ENCODE measurements around the gene CAMTA1. TPM values are rescaled to one million over a fixed set of nuclear protein-coding genes. Genes with fewer than 3 reads are reported as not detected.

Gene CAMTA1
- total RNA-seq, 1 experiment from 2014 or later: 85.2 TPM

DNA sequence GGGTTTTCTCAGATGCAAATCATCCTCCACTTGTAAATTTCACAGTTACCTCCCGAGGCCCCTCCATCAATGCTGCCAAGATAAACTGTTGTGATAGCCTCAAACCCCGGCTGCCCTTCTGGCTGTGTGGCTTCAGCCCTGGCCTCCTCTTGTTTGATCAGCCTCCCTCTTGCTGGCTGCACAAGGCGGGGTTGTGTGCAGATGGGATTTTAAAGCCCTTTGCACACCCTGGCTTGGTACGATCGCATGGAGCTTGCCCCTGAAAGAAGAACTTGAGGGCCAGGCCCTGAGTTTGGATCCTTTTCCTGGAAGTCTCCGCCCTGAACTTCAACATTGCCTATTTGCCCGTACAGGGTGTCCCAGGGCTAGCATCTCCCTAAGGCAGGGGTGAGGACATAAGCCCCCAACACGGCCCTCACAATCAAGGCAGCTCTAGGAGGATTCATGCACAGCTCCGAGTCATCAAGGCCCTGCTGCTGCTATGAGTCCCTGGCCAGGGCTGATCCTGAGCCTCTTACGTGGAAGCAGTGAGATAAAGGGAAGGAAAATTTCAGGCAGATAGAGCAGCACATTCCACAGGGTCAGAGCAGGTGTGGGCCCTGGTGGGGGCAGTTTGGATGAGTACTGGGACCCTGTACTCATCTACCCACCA, 804.6 kb downstream of the CAMTA1 start:
- H3K27me3 ChIP-seq (replicated peaks; ENCODE audit: insufficient read depth, low read depth, low read length, poor library complexity): no peaks in the 10 kb centered on the region
- no peak overlapping the region for H3K27ac ChIP-seq (ENCODE audit: low read depth, low read length, poor library complexity, severe bottlenecking)
- intact Hi-C loops (cut with micrococcal nuclease; ENCODE audit: unreplicated experiment): no loop called here
- no peaks in the 10 kb centered on the region for H3K4me1 ChIP-seq (ENCODE audit: insufficient read depth, low read length, poor library complexity, severe bottlenecking)
- no peaks in the 10 kb centered on the region for H3K9me3 ChIP-seq (ENCODE audit: low read depth, low read length, poor library complexity, severe bottlenecking)
- H3K36me3 ChIP-seq (ENCODE audit: insufficient read depth, low read length, poor library complexity, severe bottlenecking): no peaks in the 10 kb centered on the region
- POLR2A ChIA-PET (ENCODE audit: low non-redundant PET): no interaction called here
- TF ChIP-seq, protein P1, sequence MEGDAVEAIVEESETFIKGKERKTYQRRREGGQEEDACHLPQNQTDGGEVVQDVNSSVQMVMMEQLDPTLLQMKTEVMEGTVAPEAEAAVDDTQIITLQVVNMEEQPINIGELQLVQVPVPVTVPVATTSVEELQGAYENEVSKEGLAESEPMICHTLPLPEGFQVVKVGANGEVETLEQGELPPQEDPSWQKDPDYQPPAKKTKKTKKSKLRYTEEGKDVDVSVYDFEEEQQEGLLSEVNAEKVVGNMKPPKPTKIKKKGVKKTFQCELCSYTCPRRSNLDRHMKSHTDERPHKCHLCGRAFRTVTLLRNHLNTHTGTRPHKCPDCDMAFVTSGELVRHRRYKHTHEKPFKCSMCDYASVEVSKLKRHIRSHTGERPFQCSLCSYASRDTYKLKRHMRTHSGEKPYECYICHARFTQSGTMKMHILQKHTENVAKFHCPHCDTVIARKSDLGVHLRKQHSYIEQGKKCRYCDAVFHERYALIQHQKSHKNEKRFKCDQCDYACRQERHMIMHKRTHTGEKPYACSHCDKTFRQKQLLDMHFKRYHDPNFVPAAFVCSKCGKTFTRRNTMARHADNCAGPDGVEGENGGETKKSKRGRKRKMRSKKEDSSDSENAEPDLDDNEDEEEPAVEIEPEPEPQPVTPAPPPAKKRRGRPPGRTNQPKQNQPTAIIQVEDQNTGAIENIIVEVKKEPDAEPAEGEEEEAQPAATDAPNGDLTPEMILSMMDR (conservative IDR thresholded peaks at IDR 0.05; ENCODE audit: low read depth, low read length): no peak
- TF ChIP-seq EZH2 (IDR thresholded peaks at IDR 0.05; ENCODE audit: borderline replicate concordance, low read depth, low read length, poor library complexity, severe bottlenecking): no peak
- H3K4me3 ChIP-seq (ENCODE audit: low read depth, low read length, poor library complexity, severe bottlenecking): no peak overlapping the region
- no peak for DNase-seq (ENCODE audit: low spot score)
- BruUV-seq (replicated peaks): no TSS peak
- CTCF ChIA-PET: no interaction called here

DNA sequence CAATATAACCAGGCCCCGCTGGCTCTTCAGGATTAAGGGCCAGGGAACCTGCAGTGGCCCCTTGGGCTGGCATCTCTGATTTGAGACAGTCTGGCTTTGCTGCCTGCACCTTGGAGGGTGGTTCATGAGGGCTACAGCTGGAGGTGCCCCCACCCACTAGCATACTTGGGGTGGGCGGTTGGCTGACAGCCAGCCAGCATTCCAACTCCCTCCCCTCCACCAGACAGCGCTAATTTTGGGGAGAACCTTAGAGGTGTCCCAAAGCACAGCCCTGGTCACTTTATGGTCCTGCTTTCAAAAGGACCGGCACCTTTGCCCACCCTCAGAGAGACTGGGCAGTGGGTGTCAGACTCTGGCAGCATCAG, 805.2 kb downstream of the CAMTA1 start:
- no peaks in the 10 kb centered on the region for H3K4me1 ChIP-seq (ENCODE audit: insufficient read depth, low read length, poor library complexity, severe bottlenecking)
- no peak overlapping the region for H3K27ac ChIP-seq (ENCODE audit: low read depth, low read length, poor library complexity, severe bottlenecking)
- H3K4me3 ChIP-seq (ENCODE audit: low read depth, low read length, poor library complexity, severe bottlenecking): no peak overlapping the region
- ChIA-PET POLR2A (ENCODE audit: low non-redundant PET) (no interaction called here), CTCF (no interaction called here)
- intact Hi-C loops (cut with micrococcal nuclease; ENCODE audit: unreplicated experiment): no loop called here
- DNase-seq (ENCODE audit: low spot score): no peak
- TF ChIP-seq EZH2 (IDR thresholded peaks at IDR 0.05; ENCODE audit: borderline replicate concordance, low read depth, low read length, poor library complexity, severe bottlenecking): no peak
- TF ChIP-seq, protein P1 (conservative IDR thresholded peaks at IDR 0.05; ENCODE audit: low read depth, low read length): no peak
- H3K9me3 ChIP-seq (ENCODE audit: low read depth, low read length, poor library complexity, severe bottlenecking): no peaks in the 10 kb centered on the region
- no peaks in the 10 kb centered on the region for H3K27me3 ChIP-seq (replicated peaks; ENCODE audit: insufficient read depth, low read depth, low read length, poor library complexity)
- H3K36me3 ChIP-seq (ENCODE audit: insufficient read depth, low read length, poor library complexity, severe bottlenecking): no peaks in the 10 kb centered on the region
- BruUV-seq (replicated peaks): no TSS peak

DNA sequence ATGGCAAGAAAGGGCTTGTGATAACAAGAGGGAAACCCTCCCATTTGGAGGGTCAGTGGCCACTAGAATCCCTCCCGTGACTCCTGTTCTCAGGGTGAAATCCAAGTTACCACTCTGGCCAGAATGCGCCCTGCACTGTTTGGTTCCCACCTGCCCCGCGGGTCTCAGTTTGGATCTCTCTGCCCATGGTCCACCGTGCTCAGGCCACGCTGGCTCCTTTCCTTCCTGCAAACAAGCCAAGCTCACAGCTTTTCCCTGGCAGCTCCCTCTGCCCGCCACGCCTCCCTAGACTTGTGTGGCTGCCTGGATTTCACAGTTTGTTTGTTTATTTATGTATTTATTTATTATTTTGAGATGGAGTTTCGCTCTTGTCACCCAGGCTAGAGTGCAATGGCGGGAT, 806.3 kb downstream of the CAMTA1 start:
- no peaks in the 10 kb centered on the region for H3K9me3 ChIP-seq (ENCODE audit: low read depth, low read length, poor library complexity, severe bottlenecking)
- no peaks in the 10 kb centered on the region for H3K36me3 ChIP-seq (ENCODE audit: insufficient read depth, low read length, poor library complexity, severe bottlenecking)
- H3K27ac ChIP-seq (ENCODE audit: low read depth, low read length, poor library complexity, severe bottlenecking): no peak overlapping the region
- POLR2A ChIA-PET (ENCODE audit: low non-redundant PET): no interaction called here
- H3K4me1 ChIP-seq (ENCODE audit: insufficient read depth, low read length, poor library complexity, severe bottlenecking): no peaks in the 10 kb centered on the region
- BruUV-seq (replicated peaks): no TSS peak
- CTCF ChIA-PET: no interaction called here
- no peak for DNase-seq (ENCODE audit: low spot score)
- H3K4me3 ChIP-seq (ENCODE audit: low read depth, low read length, poor library complexity, severe bottlenecking): no peak overlapping the region
- TF ChIP-seq, protein P1 (conservative IDR thresholded peaks at IDR 0.05; ENCODE audit: low read depth, low read length): no peak
- TF ChIP-seq EZH2 (IDR thresholded peaks at IDR 0.05; ENCODE audit: borderline replicate concordance, low read depth, low read length, poor library complexity, severe bottlenecking): no peak
- intact Hi-C loops (cut with micrococcal nuclease; ENCODE audit: unreplicated experiment): no loop called here
- H3K27me3 ChIP-seq (replicated peaks; ENCODE audit: insufficient read depth, low read depth, low read length, poor library complexity): no peaks in the 10 kb centered on the region

All from A673 (cell line).